ENCODE data around the gene CLCN2.

CLCN2 gene

DNA sequence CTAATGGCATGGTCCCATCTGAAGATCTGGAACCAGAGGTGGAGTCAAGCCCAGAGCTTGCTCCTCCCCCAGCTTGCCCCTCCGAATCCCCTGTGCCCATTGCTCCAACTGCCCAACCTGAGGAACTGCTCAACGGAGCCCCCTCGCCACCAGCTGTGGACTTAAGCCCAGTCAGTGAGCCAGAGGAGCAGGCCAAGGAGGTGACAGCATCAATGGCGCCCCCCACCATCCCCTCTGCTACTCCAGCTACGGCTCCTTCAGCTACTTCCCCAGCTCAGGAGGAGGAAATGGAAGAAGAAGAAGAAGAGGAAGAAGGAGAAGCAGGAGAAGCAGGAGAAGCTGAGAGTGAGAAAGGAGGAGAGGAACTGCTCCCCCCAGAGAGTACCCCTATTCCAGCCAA, 39.7 kb downstream of the CLCN2 start:
- DNase-seq, result no peak

DNA sequence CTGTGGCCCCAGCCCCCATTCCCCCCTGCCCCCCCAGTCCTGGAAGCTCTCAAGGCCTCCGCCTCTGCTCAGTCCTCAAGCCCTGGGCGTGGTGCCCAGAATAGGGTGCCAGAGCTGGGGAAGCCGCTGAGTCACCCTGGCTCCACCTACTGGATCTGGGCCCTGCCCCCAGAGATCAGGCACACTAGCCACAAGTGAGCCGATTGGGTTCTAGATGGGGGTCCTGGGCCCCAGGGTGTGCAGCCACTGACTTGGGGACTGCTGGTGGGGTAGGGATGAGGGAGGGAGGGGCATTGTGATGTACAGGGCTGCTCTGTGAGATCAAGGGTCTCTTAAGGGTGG, 41.3 kb downstream of the CLCN2 start:
- peak in 1 of 4 experiments; percentile 7 for DNase-seq

DNA sequence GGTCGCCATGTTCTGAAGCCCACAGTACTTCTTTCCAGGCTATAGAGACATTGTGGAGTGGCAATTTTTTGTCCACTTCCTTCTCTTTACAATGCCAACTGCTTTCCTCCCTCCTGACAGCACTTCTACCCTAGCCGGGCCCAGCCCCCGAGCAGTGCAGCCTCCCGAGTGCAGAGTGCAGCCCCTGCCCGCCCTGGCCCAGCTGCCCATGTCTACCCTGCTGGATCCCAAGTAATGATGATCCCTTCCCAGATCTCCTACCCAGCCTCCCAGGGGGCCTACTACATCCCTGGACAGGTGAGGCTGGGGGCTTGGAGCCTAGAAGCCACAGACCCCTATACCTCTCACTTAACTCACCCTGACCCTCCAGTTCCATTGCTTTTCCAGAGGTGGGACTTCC, 44.2 kb downstream of the CLCN2 start:
- no peak for DNase-seq

DNA sequence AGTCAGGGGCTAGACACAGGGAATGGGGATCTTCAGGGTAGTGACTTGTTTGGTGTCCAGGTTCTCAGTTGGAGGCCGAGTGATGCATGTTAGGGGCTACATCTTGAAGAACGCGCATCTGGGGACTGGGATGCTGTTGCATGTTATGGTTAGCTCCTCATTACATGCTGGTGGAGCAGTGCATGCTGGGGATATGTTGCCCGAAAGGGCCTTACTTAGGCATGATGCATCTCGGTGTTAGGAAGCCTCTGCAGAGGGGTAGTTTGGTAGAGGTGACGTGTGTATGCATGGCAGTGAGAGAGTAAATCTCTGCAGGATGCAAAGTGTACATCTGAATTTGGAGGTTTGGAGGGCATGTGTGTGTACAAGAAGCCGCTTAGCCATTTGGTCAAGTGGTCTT, 44.6 kb downstream of the CLCN2 start:
- DNase-seq, result no peak

DNA sequence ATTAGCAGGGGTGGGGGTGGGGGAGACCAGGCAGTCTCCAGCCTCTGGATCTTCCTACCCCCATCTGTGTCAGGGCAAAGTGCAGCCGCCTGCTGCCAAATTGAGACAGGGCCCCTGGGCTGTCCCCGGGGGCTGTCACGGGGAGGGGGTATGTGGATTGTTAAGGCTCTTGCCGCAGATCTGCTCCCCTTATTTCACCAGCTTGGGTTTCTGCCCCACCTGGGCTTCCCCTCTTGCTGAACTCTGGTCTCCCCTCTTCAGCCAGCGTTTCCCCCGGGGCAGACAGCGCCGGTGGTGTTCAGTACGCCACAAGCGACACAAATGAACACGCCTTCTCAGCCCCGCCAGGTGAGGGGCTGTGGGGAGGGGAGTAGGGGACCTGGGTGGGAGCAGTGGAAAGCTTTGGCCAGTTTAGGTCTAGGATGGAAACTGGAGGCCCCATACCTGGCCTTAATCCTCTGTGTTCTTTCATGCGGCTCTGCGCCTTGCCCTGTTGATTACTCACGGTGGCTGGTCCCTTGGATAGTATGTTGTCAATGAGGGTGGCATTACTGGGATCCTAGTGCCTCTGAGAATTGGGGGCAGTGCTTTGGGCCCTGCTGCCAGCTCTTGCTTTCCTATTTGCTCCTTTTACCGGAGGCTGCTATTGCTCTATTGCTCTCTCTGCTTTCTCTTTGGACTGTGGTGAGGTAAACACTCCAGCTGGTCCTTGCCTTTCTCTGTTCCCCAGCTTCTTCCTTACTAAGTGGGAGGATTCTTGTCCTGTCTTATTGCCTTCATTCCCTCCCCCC, 45.3 kb downstream of the CLCN2 start:
- no peak for DNase-seq

DNA sequence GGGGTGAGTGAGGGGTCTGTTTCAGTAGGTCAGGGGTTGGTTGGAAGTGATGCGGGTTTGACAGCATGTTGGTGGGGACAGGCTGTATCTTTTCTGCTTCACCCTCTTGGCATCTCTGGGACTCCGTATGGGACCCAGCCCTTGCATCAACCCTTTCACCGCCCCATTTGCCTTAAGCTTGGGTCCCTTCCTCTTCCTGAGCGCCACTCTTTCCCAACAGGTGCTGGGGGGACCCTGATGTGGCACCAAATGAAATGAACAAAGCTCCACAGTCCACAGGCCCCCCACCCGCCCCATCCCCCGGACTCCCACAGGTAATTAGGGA, 45.9 kb downstream of the CLCN2 start:
- DNase-seq, result no peak

DNA sequence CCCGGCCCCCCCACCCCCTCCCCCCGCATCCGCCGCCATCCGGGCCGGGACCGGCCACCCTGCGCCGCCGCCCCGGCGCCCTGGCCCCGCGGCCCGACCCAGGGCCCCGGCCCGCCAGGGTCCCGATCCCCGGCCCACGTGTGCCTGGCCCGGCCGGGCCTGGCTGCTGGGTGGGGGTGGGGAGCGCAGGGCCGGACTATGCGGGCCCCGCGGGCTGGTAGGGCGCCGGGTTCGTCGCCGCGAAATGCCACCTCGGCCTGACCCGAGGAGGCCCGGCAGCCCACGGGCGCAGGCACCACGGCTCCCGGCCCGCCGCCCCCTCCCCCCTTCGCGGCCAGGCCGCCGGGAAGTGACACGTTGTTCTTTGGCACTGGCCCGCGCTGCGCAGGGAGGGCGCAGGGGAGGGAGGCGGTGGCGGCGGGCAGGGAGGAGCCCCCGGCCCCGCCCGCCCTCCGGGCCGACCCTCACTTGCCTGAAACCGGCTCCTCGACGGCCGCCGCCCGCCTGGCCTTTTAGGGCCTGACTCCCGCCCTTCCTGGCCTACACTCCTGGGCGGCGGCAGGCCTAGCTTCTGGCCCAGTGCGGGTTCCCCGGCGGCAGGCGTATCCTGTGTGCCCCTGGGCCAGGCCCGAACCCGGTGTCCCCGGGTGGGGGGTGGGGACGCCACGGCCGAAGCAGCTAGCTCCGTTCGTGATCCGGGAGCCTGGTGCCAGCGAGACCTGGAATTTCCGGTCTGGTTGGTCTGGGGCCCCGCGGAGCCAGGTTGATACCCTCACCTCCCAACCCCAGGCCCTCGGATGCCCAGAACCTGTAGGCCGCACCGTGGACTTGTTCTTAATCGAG, 46.5 kb downstream of the CLCN2 start:
- peak in 3 of 4 experiments; percentile 36 to 66 (median 54) for DNase-seq

DNA sequence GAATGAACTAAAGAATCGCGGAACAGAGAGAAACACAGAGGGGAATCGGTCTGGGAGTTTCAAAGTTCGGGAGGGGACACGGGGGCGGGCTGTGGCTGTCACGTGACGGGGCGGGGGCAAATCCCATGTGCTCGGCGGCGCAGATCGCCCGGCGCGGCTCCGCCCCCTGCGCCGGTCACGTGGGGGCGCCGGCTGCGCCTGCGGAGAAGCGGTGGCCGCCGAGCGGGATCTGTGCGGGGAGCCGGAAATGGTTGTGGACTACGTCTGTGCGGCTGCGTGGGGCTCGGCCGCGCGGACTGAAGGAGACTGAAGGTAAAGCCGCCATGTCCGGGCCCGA, 47.1 kb downstream of the CLCN2 start, which contains the start of gene EIF4G1:
TSS of gene EIF4G1 (plus strand) at position 244 of the 337 bp plus-strand sequence. CDS start 1,191 bp downstream, outside the sequence.
- peak; percentile 74 to 92 (median 81) for DNase-seq

DNA sequence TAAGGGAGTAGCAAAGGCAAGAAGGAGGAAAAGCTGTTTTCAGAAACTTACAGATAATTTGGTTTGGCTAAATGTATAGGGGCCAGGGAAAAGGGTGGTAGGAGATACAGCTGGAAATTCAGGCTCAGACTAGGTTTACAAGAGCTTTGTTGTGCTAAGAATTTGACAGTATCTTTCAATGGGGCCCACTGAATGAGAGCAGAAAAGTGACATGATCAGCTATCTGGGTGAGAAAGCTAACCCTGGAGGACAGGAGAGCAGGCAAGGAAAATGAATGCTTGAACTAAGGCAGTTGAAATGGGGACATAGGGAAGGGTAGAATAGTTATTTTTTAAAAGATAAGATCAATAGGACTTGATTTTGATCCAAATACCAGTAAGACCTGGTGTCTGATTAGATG, 49.8 kb downstream of the CLCN2 start:
- DNase-seq, result no peak

DNA sequence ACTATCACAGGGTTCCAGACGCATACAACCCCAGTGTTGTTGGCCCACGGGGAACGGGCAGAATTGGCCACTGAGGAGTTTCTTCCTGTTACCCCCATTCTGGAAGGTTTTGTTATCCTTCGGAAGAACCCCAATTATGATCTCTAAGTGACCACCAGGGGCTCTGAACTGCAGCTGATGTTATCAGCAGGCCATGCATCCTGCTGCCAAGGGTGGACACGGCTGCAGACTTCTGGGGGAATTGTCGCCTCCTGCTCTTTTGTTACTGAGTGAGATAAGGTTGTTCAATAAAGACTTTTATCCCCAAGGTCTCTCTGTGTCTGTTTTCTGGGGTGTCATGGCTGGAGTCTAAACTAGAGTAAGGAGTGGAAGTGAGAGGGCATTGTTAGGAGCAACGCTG, 52.7 kb downstream of the CLCN2 start:
- no peak for DNase-seq

DNA sequence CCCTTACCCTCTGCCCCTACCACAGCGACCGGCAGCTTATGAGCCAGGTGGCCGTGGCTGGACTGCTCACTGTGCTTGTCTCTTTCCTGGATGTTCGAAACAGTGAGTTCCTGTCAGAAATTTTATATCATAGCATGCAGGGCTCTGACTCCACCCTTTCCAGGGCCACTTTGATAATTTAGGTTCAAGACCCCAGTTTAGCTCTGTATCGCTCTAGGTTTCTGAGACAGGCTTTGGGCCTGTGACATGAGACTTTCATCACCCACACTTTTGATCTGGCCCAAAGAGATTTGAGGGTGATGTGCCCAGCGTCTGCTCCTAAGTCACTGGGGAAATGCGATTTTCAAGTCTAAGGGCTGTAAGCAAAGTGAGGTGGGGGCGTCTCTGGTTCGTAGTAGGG, 53.5 kb downstream of the CLCN2 start:
- no peak for DNase-seq

DNA sequence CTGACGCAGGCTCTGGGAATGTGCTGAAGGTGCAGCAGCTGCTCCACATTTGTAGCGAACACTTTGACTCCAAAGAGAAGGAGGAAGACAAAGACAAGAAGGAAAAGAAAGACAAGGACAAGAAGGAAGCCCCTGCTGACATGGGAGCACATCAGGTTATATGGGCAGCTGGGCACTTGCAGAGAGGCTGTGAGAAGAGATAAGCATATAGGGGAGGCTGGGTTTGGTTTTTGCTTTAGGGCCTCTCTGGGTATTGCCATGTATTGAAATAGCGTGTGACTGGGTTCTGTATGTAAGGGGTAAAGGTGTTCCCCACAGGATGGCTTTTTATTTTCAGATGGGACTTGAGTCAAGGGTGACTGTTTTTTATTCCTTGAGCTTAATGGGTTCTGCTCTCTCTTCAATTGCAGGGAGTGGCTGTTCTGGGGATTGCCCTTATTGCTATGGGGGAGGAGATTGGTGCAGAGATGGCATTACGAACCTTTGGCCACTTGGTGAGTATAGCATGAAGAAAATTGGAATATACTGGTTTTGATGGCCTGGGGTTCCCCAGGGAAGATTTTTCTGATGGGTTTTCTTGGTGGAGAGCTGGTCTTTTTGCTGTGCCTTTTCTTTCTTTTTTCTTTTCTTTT, 54.9 kb downstream of the CLCN2 start:
- DNase-seq, result no peak

DNA sequence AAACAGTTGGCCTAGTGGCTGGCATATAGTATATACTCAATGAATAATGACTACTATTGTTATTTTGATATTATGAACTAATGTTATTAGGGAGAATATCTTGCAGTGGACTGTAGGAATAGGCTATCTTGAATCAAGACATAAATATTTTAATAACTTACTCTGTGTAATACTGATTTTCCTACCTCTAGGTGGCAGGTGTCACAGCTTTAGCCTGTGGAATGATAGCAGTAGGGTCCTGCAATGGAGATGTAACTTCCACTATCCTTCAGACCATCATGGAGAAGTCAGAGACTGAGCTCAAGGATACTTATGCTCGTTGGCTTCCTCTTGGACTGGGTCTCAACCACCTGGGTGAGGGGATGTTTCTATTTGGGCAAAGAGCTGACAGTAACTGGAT, 55.8 kb downstream of the CLCN2 start:
- DNase-seq, result no peak

DNA sequence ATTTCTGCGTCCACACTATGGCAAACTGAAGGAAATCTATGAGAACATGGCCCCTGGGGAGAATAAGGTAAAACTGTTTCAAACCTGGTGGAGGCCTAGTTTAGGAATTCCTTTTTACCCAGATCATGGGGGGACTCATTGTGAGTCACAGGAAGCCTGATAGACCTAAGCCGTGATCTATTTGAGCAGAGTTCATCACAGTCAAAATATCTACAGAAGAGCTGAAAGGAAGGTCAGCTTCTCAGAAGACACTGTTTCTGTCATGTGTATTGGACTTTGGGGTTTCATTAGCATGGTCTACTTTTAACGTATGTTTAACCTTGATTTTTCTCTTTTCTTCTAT, 61.1 kb downstream of the CLCN2 start:
- DNase-seq, result no peak

DNA sequence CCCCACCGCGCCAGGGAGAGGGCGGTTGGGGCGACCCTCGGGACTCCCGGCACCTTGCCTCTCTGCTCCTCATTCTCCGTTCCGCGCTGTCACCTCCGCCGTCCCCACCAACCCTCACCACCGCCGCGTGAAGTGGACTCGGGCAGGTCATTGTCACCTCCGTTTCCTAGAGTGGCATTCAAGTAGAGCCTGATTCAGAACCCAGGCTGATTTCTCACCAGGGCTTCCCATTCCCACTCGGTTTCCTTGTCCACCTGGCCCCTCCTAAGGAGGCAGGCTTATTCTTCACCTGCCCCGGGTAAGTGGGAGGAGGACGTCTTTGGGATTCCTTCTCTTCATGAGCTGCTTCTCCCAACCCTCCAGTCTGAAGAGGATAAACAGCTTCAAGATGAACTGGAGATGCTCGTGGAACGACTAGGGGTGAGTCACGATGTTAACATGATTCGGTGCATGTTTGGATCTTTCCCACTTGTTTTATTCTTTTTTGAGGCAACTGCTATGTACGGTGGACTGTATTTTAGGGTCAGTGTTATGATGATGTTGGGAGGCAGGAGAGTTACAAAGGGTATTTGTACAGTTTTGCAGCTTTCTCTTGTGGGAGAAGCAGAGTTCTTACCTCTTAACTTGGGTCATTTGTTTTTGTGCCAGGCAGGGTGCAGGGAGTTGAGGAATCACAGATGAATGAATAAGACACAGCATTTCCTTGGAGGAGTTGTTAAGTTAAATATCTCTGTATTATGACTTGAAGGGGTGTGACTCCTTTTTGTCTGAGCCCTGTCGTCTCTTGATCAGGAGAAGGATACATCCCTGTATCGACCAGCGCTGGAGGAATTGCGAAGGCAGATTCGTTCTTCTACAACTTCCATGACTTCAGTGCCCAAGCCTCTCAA, 61.7 kb downstream of the CLCN2 start:
- DNase-seq, result peak in 1 of 4 experiments; percentile 45

DNA sequence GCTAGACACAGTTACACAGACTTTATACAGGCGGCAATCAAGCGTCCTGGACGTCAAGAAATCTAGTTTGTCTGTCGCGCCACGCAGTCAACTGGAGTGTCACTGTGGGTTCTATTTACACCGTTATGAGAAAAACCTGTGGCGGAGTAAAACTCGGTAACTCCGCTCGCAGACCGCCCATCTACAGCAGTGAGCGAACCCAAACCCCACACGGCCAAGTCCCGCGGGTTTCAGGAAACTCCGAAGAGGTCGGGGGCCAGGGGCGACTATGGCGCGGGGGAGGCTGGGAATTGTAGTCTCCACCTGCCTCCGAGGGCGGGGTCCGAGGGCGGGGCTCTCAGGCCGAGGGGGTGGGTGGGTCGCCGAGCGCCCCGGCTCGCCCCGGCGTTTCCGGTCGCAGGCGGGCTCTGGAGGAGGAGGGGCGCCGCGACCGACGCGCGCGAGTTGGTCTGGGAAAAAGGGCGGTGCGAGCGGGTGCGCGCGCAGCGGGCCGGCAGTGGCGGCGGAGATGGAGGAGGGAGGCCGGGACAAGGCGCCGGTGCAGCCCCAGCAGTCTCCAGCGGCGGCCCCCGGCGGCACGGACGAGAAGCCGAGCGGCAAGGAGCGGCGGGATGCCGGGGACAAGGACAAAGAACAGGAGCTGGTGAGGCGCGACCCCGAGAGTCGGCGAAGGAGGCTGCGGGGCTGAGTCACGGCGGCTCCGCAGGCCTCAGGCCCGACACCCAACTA, 62.5 kb downstream of the CLCN2 start, which contains the start of gene PSMD2:
TSS of gene PSMD2 (plus strand) at position 483 of the 729 bp plus-strand sequence. CDS start at position 509, 26 bp downstream.
- DNase-seq, result peak; percentile 90 to 99 (median 96)

DNA sequence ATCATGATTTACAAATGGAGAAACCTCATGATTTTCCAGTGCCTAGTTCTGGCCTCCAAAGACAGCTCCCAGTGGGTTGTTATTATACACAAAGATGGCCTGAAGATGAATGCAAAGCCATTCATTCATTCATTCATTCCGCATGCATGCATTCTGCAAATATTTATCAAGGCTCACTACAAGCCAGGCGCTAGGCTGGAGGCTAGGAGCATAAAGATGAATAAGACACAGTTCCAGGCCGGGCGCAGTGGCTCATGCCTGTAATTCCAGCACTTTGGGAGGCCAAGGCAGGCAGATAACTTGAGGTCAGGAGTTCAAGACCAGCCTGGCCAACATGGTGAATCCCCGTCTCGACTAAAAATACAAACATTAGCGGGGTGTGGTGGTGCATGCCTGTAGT, 64.8 kb downstream of the CLCN2 start:
- DNase-seq, result no peak
